RWPE2 (cell line): ENCODE measurements around the gene STX2.
"Not testable (repeated sequence)": the region's sequence is repeated elsewhere in the genome, so short reads cannot be mapped to it uniquely, and the experiment has no call there.

Experiments
- ATAC-seq: fragments of 200-7000 bp; cut with Tn5 transposase; 3 replicates; pipeline ENCODE4 v1.9.1; 2021; ENCODE audit warnings: low read depth
- DNase-seq: peaks from one replicate; pipeline ENCODE4 v3.0.0-alpha.2; 2020; ENCODE audit warnings: low spot score
- H3K27ac ChIP-seq: fragments of 450-650 bp; 2 replicates; pipeline ENCODE4 v1.5.1; 2017; ENCODE audit warnings: mild to moderate bottlenecking; ENCODE audit not compliant: poor library complexity, severe bottlenecking
- H3K27me3 ChIP-seq: fragments of 250-450 bp; sonication (Bioruptor Pico); 2 replicates; pipeline ENCODE4 v1.5.1; 2021; ENCODE audit warnings: mild to moderate bottlenecking, moderate library complexity; ENCODE audit not compliant: insufficient read depth, poor library complexity, severe bottlenecking
- H3K36me3 ChIP-seq: fragments of 250-450 bp; sonication (Bioruptor Pico); 2 replicates; pipeline ENCODE4 v1.5.1; 2020; ENCODE audit warnings: low read depth, mild to moderate bottlenecking, moderate library complexity
- H3K4me1 ChIP-seq: fragments of 250-450 bp; sonication (Bioruptor Pico); 2 replicates; pipeline ENCODE4 v1.5.1; 2021; ENCODE audit warnings: mild to moderate bottlenecking, moderate library complexity; ENCODE audit not compliant: insufficient read depth, poor library complexity, severe bottlenecking
- H3K4me3 ChIP-seq: fragments of 250-450 bp; sonication (Bioruptor Pico); 2 replicates; pipeline ENCODE4 v1.5.1; 2021; ENCODE audit warnings: mild to moderate bottlenecking, moderate library complexity; ENCODE audit not compliant: severe bottlenecking
- H3K9me3 ChIP-seq: fragments of 250-450 bp; sonication (Bioruptor Pico); 2 replicates; pipeline ENCODE4 v1.5.1; 2021; ENCODE audit warnings: mild to moderate bottlenecking, moderate library complexity; ENCODE audit not compliant: severe bottlenecking
- CTCF ChIP-seq: fragments of 450-650 bp; IDR thresholded peaks from one replicate; pipeline ENCODE4 v1.5.1; 2017; ENCODE audit warnings: mild to moderate bottlenecking, moderate library complexity; ENCODE audit not compliant: poor library complexity, severe bottlenecking

Gene STX2

GRCh38 chr12:130876758-130877157, 37.7 kb upstream of the STX2 start:
- no peak overlapping the region for H3K27ac ChIP-seq

GRCh38 chr12:130876297-130876696, 37.2 kb upstream of the STX2 start:
- no peak for DNase-seq
- no peak for TF ChIP-seq CTCF
- no peak overlapping the region for H3K27ac ChIP-seq
- ATAC-seq = no peak
- no peaks in the 10 kb centered on the region for H3K27me3 ChIP-seq
- H3K4me3 ChIP-seq = no peak overlapping the region
- H3K36me3 ChIP-seq = peaks cover 56% of the 10 kb centered on the region
- H3K4me1 ChIP-seq = peaks cover 10% of the 10 kb centered on the region
- no peaks in the 10 kb centered on the region for H3K9me3 ChIP-seq

More at GRCh38 chr12:130876758-130877157, 37.7 kb upstream of the STX2 start:
- DNase-seq (no peak), ATAC-seq (no peak)
- no peak for TF ChIP-seq CTCF
- H3K9me3 ChIP-seq = no peaks in the 10 kb centered on the region
- no peaks in the 10 kb centered on the region for H3K27me3 ChIP-seq
- H3K4me3 ChIP-seq = no peak overlapping the region
- H3K4me1 ChIP-seq = peaks cover 10% of the 10 kb centered on the region
- peaks cover 56% of the 10 kb centered on the region for H3K36me3 ChIP-seq

GRCh38 chr12:130875708-130876107, 36.7 kb upstream of the STX2 start:
- peaks cover 56% of the 10 kb centered on the region for H3K36me3 ChIP-seq
- not testable (repeated sequence) for H3K27ac ChIP-seq, DNase-seq, ATAC-seq, H3K27me3 ChIP-seq, H3K4me1 ChIP-seq, H3K4me3 ChIP-seq, H3K9me3 ChIP-seq

- Histone ChIP-seq H3K4me1 (peaks cover 10% of the 10 kb centered on the region), H3K4me3 (no peak overlapping the region), H3K36me3 (peaks cover 56% of the 10 kb centered on the region), H3K9me3 (no peaks in the 10 kb centered on the region), H3K27me3 (no peaks in the 10 kb centered on the region), H3K27ac (no peak overlapping the region)
- ATAC-seq (no peak), DNase-seq (no peak)
- TF ChIP-seq CTCF = no peak
Measured at GRCh38 chr12:130875193-130875592, 36.1 kb upstream of the STX2 start.

GRCh38 chr12:130874696-130875095, 35.6 kb upstream of the STX2 start:
- Histone ChIP-seq H3K4me3 (no peak overlapping the region), H3K36me3 (peaks cover 56% of the 10 kb centered on the region), H3K27ac (no peak overlapping the region), H3K27me3 (no peaks in the 10 kb centered on the region), H3K9me3 (no peaks in the 10 kb centered on the region), H3K4me1 (peaks cover 10% of the 10 kb centered on the region)
- DNase-seq (no peak), ATAC-seq (no peak)
- TF ChIP-seq CTCF = no peak
